ENCODE measurements around the gene MARCHF6. TPM values are rescaled to one million over a fixed set of nuclear protein-coding genes. Genes with fewer than 3 reads are reported as not detected.

MARCHF6 gene
- total and polyA plus RNA-seq, 4 donors: 35.4 to 185 (median 105) TPM

- no peak for ATAC-seq (ENCODE audit: insufficient read depth, low FRiP score)
- Histone ChIP-seq H3K27ac (ENCODE audit: low read depth in 1 of 2, low read length in 1 of 2) (peak overlapping the region in 1 of 2 donors; percentile 33), H3K4me1 (ENCODE audit: control insufficient read depth in 5 of 5, insufficient read depth in 5 of 5, low read length in 5 of 5) (peaks cover 0 to 27% (median 8%) of the 10 kb centered on the region in 5 donors), H3K9ac (ENCODE audit: insufficient read depth in 1 of 2, low read length in 2 of 2) (no peak overlapping the region), H3K27me3 (ENCODE audit: control insufficient read depth in 3 of 3, insufficient read depth in 3 of 3, low read length in 2 of 3) (no peaks in the 10 kb centered on the region), H3K4me3 (no peak overlapping the region), H3K36me3 (ENCODE audit: control insufficient read depth in 4 of 4, insufficient read depth in 4 of 4, low read length in 4 of 4) (peaks cover 11 to 52% (median 31%) of the 10 kb centered on the region in 4 donors), H3K9me3 (ENCODE audit: control insufficient read depth in 4 of 4, insufficient read depth in 3 of 4, low read length in 3 of 4) (no peaks in the 10 kb centered on the region)
- no peak for TF ChIP-seq CTCF (IDR thresholded peaks at IDR 0.05; ENCODE audit: control extremely low read depth, extremely low read depth)
- no peak for DNase-seq
Observed at GRCh38 chr5:10399839-10400238, 46.3 kb downstream of the MARCHF6 start.

GRCh38 chr5:10400411-10400810 lies 46.9 kb downstream of the MARCHF6 start:
- DNase-seq (no peak), ATAC-seq (ENCODE audit: insufficient read depth, low FRiP score) (no peak)
- no peak overlapping the region for H3K4me3 ChIP-seq
- H3K9me3 ChIP-seq (ENCODE audit: control insufficient read depth in 4 of 4, insufficient read depth in 3 of 4, low read length in 3 of 4): no peaks in the 10 kb centered on the region
- peaks cover 0 to 27% (median 8%) of the 10 kb centered on the region in 5 donors for H3K4me1 ChIP-seq (ENCODE audit: control insufficient read depth in 5 of 5, insufficient read depth in 5 of 5, low read length in 5 of 5)
- H3K36me3 ChIP-seq (ENCODE audit: control insufficient read depth in 4 of 4, insufficient read depth in 4 of 4, low read length in 4 of 4): peaks cover 12 to 52% (median 33%) of the 10 kb centered on the region in 4 donors
- 89 to 93% methylated on average over 2 of the region's 2 CpGs for WGBS, 2 donors
- no peak overlapping the region for H3K9ac ChIP-seq (ENCODE audit: insufficient read depth in 1 of 2, low read length in 2 of 2)
- H3K27ac ChIP-seq (ENCODE audit: low read depth in 1 of 2, low read length in 1 of 2): peak overlapping the region in 1 of 2 donors; percentile 33
- no peaks in the 10 kb centered on the region for H3K27me3 ChIP-seq (ENCODE audit: control insufficient read depth in 3 of 3, insufficient read depth in 3 of 3, low read length in 2 of 3)
- no peak for TF ChIP-seq CTCF (IDR thresholded peaks at IDR 0.05; ENCODE audit: control extremely low read depth, extremely low read depth)

GRCh38 chr5:10400831-10401230 lies 47.3 kb downstream of the MARCHF6 start:
- no peak for ATAC-seq (ENCODE audit: insufficient read depth, low FRiP score)
- Histone ChIP-seq H3K36me3 (ENCODE audit: control insufficient read depth in 4 of 4, insufficient read depth in 4 of 4, low read length in 4 of 4) (peaks cover 13 to 51% (median 32%) of the 10 kb centered on the region in 4 donors), H3K9me3 (ENCODE audit: control insufficient read depth in 4 of 4, insufficient read depth in 3 of 4, low read length in 3 of 4) (no peaks in the 10 kb centered on the region), H3K27me3 (ENCODE audit: control insufficient read depth in 3 of 3, insufficient read depth in 3 of 3, low read length in 2 of 3) (no peaks in the 10 kb centered on the region), H3K9ac (ENCODE audit: insufficient read depth in 1 of 2, low read length in 2 of 2) (no peak overlapping the region), H3K4me1 (ENCODE audit: control insufficient read depth in 5 of 5, insufficient read depth in 5 of 5, low read length in 5 of 5) (peaks cover 0 to 27% (median 8%) of the 10 kb centered on the region in 5 donors), H3K27ac (ENCODE audit: low read depth in 1 of 2, low read length in 1 of 2) (no peak overlapping the region), H3K4me3 (no peak overlapping the region)
- no peak for TF ChIP-seq CTCF (IDR thresholded peaks at IDR 0.05; ENCODE audit: control extremely low read depth, extremely low read depth)
- peak; percentile 21 to 89 (median 74) for DNase-seq
- 64 to 67% methylated on average over 3 of the region's 3 CpGs for WGBS, 2 donors

GRCh38 chr5:10401498-10401897 lies 48.0 kb downstream of the MARCHF6 start:
- H3K4me3 ChIP-seq: no peak overlapping the region
- WGBS, 2 donors: 44 to 77% methylated on average over 1 of the region's 1 CpG
- H3K9ac ChIP-seq (ENCODE audit: insufficient read depth in 1 of 2, low read length in 2 of 2): peak overlapping the region in 1 of 2 donors; percentile 48
- no peak overlapping the region for H3K27ac ChIP-seq (ENCODE audit: low read depth in 1 of 2, low read length in 1 of 2)
- peak; percentile 94 to 99 (median 98) for DNase-seq
- peaks cover 0 to 27% (median 8%) of the 10 kb centered on the region in 5 donors for H3K4me1 ChIP-seq (ENCODE audit: control insufficient read depth in 5 of 5, insufficient read depth in 5 of 5, low read length in 5 of 5)
- peaks cover 17 to 50% (median 34%) of the 10 kb centered on the region in 4 donors for H3K36me3 ChIP-seq (ENCODE audit: control insufficient read depth in 4 of 4, insufficient read depth in 4 of 4, low read length in 4 of 4)
- ATAC-seq (ENCODE audit: insufficient read depth, low FRiP score): no peak
- H3K27me3 ChIP-seq (ENCODE audit: control insufficient read depth in 3 of 3, insufficient read depth in 3 of 3, low read length in 2 of 3): no peaks in the 10 kb centered on the region
- TF ChIP-seq CTCF (IDR thresholded peaks at IDR 0.05; ENCODE audit: control extremely low read depth, extremely low read depth): no peak
- no peaks in the 10 kb centered on the region for H3K9me3 ChIP-seq (ENCODE audit: control insufficient read depth in 4 of 4, insufficient read depth in 3 of 4, low read length in 3 of 4)
